CD4-positive, alpha-beta T cell treated with Interleukin-15 for 1 hour (primary cell): ENCODE data around the gene BCR.
"Not testable (repeated sequence)": the region's sequence is repeated elsewhere in the genome, so short reads cannot be mapped to it uniquely, and the experiment has no call there.

ENCODE experiments used
- DNase-seq: peaks from one replicate; pipeline ENCODE4 v3.0.0-alpha.2; 2020

BCR gene

DNA sequence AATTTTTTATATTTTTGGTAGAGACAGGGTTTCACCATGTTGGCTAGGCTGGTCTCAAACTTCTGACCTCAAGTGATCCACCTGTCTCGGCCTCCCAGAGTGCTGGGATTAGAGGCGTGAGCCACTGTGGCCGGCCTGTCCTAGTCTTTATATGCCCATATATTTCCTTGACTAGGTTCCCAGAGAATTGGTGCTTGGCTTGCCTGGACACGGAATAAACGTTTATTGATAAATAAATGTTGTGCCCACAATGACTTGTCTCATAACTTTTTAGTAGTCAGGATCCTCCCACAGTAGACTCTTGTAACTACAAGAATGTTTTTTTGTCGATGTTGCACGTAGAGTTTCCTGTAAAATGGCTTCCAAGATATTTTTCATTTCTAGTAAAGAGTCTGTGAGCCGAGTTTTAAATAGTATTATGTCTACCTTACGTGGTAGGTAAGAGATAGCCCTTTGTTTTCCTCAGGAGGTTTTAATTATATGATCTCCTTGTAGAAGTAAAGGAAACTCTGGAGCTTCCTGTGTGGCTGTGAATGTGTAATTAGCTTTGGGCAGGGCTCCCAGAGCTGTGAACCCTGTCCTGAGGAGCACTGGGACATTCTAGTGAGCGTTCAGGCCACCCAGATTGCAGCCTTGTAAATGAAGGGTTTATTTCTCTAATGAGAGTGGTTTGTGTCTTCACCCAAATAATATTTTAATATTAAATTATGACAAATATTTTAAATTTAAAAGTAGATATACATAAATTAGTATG is 161.8 kb downstream of the BCR start:
- not testable (repeated sequence) for DNase-seq

- no peak for DNase-seq
Observed at GRCh38 chr22:23351321-23351720, 171.0 kb downstream of the BCR start.

- no peak for DNase-seq
Observed at GRCh38 chr22:23353004-23353403, 172.7 kb downstream of the BCR start.

GRCh38 chr22:23353696-23354095 is 173.4 kb downstream of the BCR start:
- DNase-seq, result no peak

DNA sequence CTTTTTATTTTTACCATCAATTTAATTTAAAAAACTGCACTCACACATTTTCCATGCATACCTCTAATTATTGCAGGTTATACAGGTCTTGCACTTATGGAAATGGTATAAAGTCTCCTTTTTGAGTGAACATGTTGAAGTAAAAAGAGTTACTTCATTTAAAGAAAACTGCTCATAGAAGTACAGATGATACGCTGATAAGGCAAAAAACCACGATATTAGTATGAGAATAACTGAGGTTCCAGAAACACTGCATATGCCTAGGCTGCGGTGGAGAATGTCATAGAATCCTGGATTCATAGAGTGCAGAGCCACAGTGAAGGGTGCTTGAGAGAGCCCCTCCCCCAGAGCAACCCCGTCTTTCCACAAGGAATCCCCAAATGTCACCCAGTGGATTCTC is 175.8 kb downstream of the BCR start:
- DNase-seq, result no peak

- DNase-seq, result no peak
Observed at GRCh38 chr22:23357053-23357452, 176.7 kb downstream of the BCR start.

- no peak for DNase-seq
Observed at GRCh38 chr22:23359583-23360123, 179.3 kb downstream of the BCR start.

DNA sequence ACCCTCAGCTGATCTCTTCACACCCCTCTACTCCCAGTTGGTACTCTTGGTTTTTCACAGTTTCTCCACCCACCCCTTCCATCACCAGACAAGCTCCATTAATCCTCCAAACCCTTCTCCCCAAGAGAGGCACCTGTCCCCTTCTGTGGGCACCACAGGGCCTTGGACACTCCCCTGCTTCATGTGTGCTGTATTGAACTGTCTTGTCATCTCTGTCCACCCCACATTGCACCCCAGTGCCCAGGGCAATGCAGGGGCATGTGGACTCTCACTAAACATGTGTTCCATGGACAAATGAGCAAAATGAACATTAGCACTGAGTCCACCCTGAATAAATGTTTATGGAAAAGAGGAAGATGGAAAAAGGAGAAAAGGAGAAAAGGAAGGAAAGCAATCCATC is 181.4 kb downstream of the BCR start:
- no peak for DNase-seq

GRCh38 chr22:23363683-23364082 is 183.4 kb downstream of the BCR start:
- no peak for DNase-seq

- DNase-seq, result no peak
Observed at GRCh38 chr22:23364389-23364788, 184.1 kb downstream of the BCR start.

DNA sequence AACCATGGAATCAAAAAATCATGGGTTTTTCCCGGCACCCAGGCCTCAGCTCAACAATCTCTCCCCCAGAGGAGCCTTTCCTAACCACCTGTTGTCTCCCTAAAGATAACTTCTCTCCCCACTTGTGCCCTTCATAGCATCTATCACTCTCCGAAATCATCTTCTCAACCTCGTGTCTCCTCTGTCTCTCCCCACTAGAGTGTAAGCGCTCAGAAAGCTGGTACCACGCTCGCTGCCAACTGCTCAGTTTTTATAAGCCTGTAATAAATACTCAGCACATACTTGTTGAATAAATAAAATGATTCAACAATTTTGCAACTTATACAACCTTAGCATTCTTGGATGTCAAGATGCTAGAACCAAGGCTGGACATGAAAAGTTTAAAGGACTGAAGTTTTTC is 185.2 kb downstream of the BCR start:
- no peak for DNase-seq

DNA sequence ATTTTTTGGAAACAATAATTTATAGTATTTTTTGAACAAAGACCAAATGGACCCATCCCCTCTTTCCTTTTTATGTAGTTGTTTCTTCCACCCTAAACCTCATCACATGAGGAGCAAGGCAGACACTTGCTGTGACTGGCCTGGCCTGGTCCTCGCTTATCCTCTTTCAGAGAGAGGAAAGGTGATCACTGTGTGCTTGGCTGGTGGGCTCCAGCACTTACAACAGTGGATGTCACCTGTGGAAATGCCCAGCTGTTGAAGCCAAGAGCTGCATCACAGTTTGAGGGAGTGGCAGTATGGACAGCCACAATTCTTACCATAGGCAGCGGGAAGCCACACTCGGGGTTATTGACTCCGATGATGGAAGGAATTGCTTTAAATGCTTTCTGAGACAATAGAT is 185.7 kb downstream of the BCR start:
- DNase-seq, result no peak

DNA sequence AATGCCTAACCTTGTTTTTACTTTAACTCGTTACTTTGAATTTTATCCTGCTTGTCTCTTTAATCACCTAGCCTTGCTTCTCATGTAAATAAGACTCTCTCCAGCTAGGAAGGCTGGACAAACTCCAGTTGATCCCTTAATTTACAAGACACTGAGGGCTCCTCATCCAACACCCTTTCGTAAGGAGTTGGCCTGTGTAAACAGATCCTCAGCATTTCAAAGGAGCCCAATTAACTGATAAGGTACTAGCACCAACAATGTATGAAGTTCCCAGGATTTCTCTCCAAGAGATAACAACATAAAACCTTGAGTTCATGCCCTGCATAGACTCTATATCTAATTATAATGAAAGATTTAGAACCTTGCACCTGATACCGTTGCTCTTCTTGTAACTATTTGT is 186.9 kb downstream of the BCR start:
- DNase-seq, result not testable (repeated sequence)
